ENCODE results near the gene TXNRD1. TPM values are rescaled to one million over a fixed set of nuclear protein-coding genes. Genes with fewer than 3 reads are reported as not detected.
"Not testable (repeated sequence)": the region's sequence is repeated elsewhere in the genome, so short reads cannot be mapped to it uniquely, and the experiment has no call there.

The TXNRD1 gene
- total and polyA plus RNA-seq, 2 of the 8 experiments (the other 6 are each of a cell fraction or from before 2014, with no cell fraction given): 56.8 to 127 TPM

DNA sequence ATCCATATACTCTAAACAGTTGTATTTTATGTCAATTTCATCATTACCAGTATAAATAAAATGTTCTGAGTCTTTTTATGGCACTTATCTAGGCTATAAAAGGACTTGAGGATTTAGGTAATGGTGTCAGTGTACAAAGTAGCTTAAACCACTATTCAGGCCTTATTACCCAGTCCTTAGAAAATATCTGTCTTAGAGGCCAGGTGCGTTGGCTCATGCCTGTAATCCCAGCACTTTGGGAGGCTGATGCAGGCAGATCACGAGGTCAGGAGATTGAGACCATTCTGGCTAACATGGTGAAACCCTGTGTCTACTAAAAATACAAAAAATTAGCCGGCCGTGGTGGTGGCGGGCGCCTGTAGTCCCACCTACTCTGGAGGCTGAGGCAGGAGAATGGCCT lies 112.7 kb downstream of the TXNRD1 start:
- not testable (repeated sequence) for H3K9me3 ChIP-seq (ENCODE audit: insufficient read depth in 2 of 2, low read depth in 1 of 2, low read length in 1 of 2); H2AK5ac ChIP-seq (ENCODE audit: low read depth, low read length); H2BK120ac ChIP-seq (replicated peaks; ENCODE audit: low read depth, low read length); H3K4me1 ChIP-seq (replicated peaks in 1 of 4; ENCODE audit: control insufficient read depth in 3 of 4, insufficient read depth in 4 of 4, low read length in 3 of 4); H3K27me3 ChIP-seq (replicated peaks in 1 of 4; ENCODE audit: control insufficient read depth in 3 of 4, extremely low read depth in 1 of 4, insufficient read depth in 3 of 4, low read length in 3 of 4); H3K27ac ChIP-seq (ENCODE audit: low read depth, low read length); H2BK20ac ChIP-seq (ENCODE audit: low read length); H4K8ac ChIP-seq (ENCODE audit: extremely low read depth, insufficient read depth, low read length); H3K23me2 ChIP-seq (ENCODE audit: low read depth, low read length); H3K14ac ChIP-seq (ENCODE audit: insufficient read length); H3K18ac ChIP-seq (ENCODE audit: extremely low read depth, low read length); H3K23ac ChIP-seq (ENCODE audit: insufficient read length); H2AFZ ChIP-seq (ENCODE audit: low read length); H3K79me1 ChIP-seq (ENCODE audit: low read depth, low read length); DNase-seq (ENCODE audit: low read depth in 1 of 2, low spot score in 2 of 2); H2BK5ac ChIP-seq (ENCODE audit: low read depth, low read length); H3K9ac ChIP-seq (replicated peaks in 1 of 4; ENCODE audit: extremely low read depth in 1 of 4, low read depth in 3 of 4, low read length in 3 of 4); FAIRE-seq; H3K56ac ChIP-seq (replicated peaks; ENCODE audit: insufficient read length, low read depth, low read length); H2BK15ac ChIP-seq (ENCODE audit: low read length); H4K5ac ChIP-seq (ENCODE audit: insufficient read length, low read depth, low read length); H4K91ac ChIP-seq (replicated peaks; ENCODE audit: insufficient read length, low read length); H3K79me2 ChIP-seq (ENCODE audit: control insufficient read depth in 1 of 2, insufficient read depth in 2 of 2, low read length in 2 of 2); H3K4ac ChIP-seq (replicated peaks; ENCODE audit: insufficient read length, low read depth, low read length); H3K4me3 ChIP-seq (ENCODE audit: extremely low read depth in 1 of 4, insufficient read depth in 2 of 4, low read depth in 3 of 4, low read length in 4 of 4); H4K20me1 ChIP-seq (replicated peaks in 1 of 2; ENCODE audit: control insufficient read depth in 1 of 2, insufficient read depth in 2 of 2, low read length in 2 of 2); H2BK12ac ChIP-seq (ENCODE audit: low read depth, low read length); H3K4me2 ChIP-seq (ENCODE audit: insufficient read depth in 1 of 2, low read depth in 2 of 2, low read length in 2 of 2)
- POLR2A ChIA-PET (ENCODE audit: partially characterized antibody): interaction anchor here (0.8 kb wide), 1 partner anchor 22 kb away, joined by 3 read pairs; no protein-coding TSS in a partner anchor
- CTCF ChIA-PET (ENCODE audit: partially characterized antibody): interaction anchor here (0.8 to 2.4 kb wide), 2 partner anchors 15 to 112 kb away, joined by 3 to 6 read pairs; no protein-coding TSS in a partner anchor
- H3K36me3 ChIP-seq (ENCODE audit: control insufficient read depth in 2 of 4, insufficient read depth in 4 of 4, low read length in 3 of 4): peaks cover 14 to 74% (median 37%) of the 10 kb centered on the region in 4 experiments
- 85% methylated on average over 6 of the region's 6 CpGs; no CpG with 5 or more reads in 1 of the 2 experiments for WGBS, 2 experiments (ENCODE audit: extremely low coverage in 1 of 2, insufficient coverage in 1 of 2, insufficient read length in 1 of 2, insufficient replicate concordance in 2 of 2, low coverage in 1 of 2, low lambda C conversion rate in 2 of 2, missing lambda C conversion rate in 1 of 2)

Data from H1 (cell line).